NCI-H226 (cell line): ENCODE data around the gene VSTM4.

Experiments
- DNase-seq: peaks from one replicate; pipeline ENCODE4 v3.0.0-alpha.2; 2015

The VSTM4 gene

GRCh38 chr10:49068209-49068608, 47.1 kb downstream of the VSTM4 start:
- DNase-seq: no peak

- no peak for DNase-seq
These were observed 48.2 kb downstream of the VSTM4 start for GRCh38 chr10:49066944-49067730.

GRCh38 chr10:49062229-49062628, 53.1 kb downstream of the VSTM4 start:
- no peak for DNase-seq

- no peak for DNase-seq
These were observed 53.7 kb downstream of the VSTM4 start for GRCh38 chr10:49061667-49062066.

GRCh38 chr10:49058463-49059255, 56.7 kb downstream of the VSTM4 start:
- DNase-seq: no peak

- DNase-seq: no peak
These were observed 58.0 kb downstream of the VSTM4 start for GRCh38 chr10:49057231-49057880.

- DNase-seq: no peak
These were observed 59.0 kb downstream of the VSTM4 start for GRCh38 chr10:49056356-49056755.

GRCh38 chr10:49055221-49055849, 60.0 kb downstream of the VSTM4 start:
- no peak for DNase-seq

GRCh38 chr10:49054753-49055152, 60.6 kb downstream of the VSTM4 start:
- no peak for DNase-seq

- DNase-seq: no peak
These were observed 61.2 kb downstream of the VSTM4 start for GRCh38 chr10:49053998-49054692.

- DNase-seq: no peak
These were observed 62.0 kb downstream of the VSTM4 start for GRCh38 chr10:49053053-49053997.

GRCh38 chr10:49052069-49052468, 63.3 kb downstream of the VSTM4 start:
- DNase-seq: no peak

- no peak for DNase-seq
These were observed 64.4 kb downstream of the VSTM4 start for GRCh38 chr10:49050906-49051305.

GRCh38 chr10:49050366-49050765, 65.0 kb downstream of the VSTM4 start:
- no peak for DNase-seq

- no peak for DNase-seq
These were observed 65.7 kb downstream of the VSTM4 start for GRCh38 chr10:49049660-49050059.

- DNase-seq: no peak
These were observed 68.1 kb downstream of the VSTM4 start for GRCh38 chr10:49047128-49047639.

- DNase-seq: no peak
These were observed 70.8 kb downstream of the VSTM4 start for GRCh38 chr10:49044293-49045193.

GRCh38 chr10:49040601-49041000, 74.7 kb downstream of the VSTM4 start:
- no peak for DNase-seq

- DNase-seq: no peak
These were observed 75.9 kb downstream of the VSTM4 start for GRCh38 chr10:49039409-49039808.

GRCh38 chr10:49038711-49039110, 76.6 kb downstream of the VSTM4 start:
- DNase-seq: no peak
